ENCODE results near the gene TRAPPC12. TPM values are rescaled to one million over a fixed set of nuclear protein-coding genes. Genes with fewer than 3 reads are reported as not detected.
"Not testable (repeated sequence)": the region's sequence is repeated elsewhere in the genome, so short reads cannot be mapped to it uniquely, and the experiment has no call there.

The TRAPPC12 gene
- total and polyA plus RNA-seq, 9 donors, result 64.1 to 143 (median 81.4) TPM

DNA sequence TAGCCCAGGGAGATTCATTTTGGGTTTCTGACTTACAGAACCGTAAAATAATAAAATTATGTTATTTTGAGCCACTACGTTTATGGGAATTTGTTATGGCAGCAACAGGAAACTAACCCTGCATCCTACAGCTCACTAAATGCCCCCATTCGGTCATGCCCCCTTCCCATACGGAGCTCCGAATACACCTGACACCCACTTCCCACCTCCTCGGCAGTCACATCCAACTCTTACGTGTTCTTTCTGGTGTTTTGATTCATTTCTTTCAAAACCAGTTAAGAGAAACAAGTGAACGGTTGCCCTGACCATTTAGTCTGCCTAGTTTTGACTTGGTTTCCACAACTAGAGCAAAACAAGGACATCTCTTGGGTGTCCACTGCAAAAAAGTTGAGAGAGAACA, 21.6 kb upstream of the TRAPPC12 start:
- intact Hi-C loops (cut with DNase I), result no loop called here
- Histone ChIP-seq H3K27ac (no peak overlapping the region), H3K36me3 (no peaks in the 10 kb centered on the region), H3K9me3 (no peaks in the 10 kb centered on the region), H3K4me1 (ENCODE audit: insufficient read depth) (no peaks in the 10 kb centered on the region), H3K4me3 (no peak overlapping the region), H3K27me3 (no peaks in the 10 kb centered on the region)
- TF ChIP-seq POLR2A (IDR thresholded peaks at IDR 0.05) (no peak), EP300 (IDR thresholded peaks at IDR 0.05) (no peak)
- TF ChIP-seq, protein P1, sequence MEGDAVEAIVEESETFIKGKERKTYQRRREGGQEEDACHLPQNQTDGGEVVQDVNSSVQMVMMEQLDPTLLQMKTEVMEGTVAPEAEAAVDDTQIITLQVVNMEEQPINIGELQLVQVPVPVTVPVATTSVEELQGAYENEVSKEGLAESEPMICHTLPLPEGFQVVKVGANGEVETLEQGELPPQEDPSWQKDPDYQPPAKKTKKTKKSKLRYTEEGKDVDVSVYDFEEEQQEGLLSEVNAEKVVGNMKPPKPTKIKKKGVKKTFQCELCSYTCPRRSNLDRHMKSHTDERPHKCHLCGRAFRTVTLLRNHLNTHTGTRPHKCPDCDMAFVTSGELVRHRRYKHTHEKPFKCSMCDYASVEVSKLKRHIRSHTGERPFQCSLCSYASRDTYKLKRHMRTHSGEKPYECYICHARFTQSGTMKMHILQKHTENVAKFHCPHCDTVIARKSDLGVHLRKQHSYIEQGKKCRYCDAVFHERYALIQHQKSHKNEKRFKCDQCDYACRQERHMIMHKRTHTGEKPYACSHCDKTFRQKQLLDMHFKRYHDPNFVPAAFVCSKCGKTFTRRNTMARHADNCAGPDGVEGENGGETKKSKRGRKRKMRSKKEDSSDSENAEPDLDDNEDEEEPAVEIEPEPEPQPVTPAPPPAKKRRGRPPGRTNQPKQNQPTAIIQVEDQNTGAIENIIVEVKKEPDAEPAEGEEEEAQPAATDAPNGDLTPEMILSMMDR (IDR thresholded peaks at IDR 0.05), result no peak
- DNase-seq, result no peak
- 82 to 94% (median 85%) methylated on average over 8 of the region's 8 CpGs for WGBS, 3 donors

DNA sequence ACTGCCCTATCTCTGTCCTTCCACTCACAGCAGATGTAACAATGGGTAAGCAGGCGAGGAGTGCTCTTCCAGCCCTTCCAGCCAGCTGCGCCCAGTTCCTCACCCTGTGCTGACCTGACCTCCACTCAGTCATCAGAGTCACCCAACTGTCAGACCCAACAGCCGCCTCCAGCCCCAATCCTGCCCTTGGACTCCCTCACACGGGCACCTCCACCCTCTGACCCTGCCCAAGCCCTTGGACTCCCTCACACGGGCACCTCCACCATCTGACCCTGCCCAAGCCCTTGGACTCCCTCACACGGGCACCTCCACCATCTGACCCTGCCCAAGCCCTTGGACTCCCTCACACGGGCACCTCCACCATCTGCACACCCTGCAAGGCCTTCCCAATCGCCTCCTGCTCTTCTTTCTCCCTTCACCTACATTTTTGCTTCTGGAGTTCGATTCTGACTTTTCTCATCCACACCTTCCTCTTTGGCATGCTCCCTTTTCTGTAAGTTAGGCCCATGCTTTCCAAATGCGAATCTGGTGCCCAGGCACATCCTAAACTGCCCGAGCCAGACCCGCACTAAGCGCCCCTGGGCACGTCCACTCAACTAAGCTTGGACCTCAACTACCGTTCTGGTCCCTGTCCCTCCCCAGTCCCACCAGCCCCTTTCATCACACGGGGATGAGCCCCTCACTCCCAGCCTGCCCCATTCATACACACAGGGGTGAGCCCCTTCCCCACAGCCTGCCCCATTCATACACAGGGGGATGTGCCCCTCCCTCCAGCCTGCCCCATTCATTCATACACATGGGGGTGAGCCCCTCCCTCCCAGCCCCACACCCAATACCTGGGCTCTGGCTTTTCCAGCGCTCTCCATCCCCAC, 17.7 kb upstream of the TRAPPC12 start:
- no peak for DNase-seq
- Histone ChIP-seq H3K4me3 (no peak overlapping the region), H3K9me3 (no peaks in the 10 kb centered on the region), H3K27me3 (no peaks in the 10 kb centered on the region), H3K4me1 (ENCODE audit: insufficient read depth) (no peaks in the 10 kb centered on the region), H3K27ac (no peak overlapping the region), H3K36me3 (no peaks in the 10 kb centered on the region)
- TF ChIP-seq EP300 (IDR thresholded peaks at IDR 0.05) (no peak), POLR2A (IDR thresholded peaks at IDR 0.05) (no peak)
- TF ChIP-seq, protein P1 (IDR thresholded peaks at IDR 0.05), result no peak
- 90 to 91% (median 90%) methylated on average over 17 of the region's 17 CpGs for WGBS, 3 donors
- intact Hi-C loops (cut with DNase I), result no loop called here

DNA sequence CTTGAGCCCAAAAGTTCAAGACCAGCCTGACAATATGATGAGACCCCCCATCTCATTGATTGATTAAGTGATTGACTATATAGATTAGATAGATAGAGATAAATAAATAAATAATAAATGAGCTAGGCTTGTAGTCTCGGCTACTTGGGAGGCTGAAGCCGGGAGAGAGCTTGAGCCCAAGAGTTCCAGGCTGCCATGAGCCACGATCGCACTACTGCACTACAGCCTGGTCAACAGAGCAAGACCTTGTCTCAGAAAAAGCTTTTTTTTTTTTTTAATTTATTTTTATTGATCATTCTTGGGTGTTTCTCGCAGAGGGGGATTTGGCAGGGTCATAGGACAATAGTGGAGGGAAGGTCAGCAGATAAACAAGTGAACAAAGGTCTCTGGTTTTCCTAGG, 14.3 kb upstream of the TRAPPC12 start:
- intact Hi-C loops (cut with DNase I), result no loop called here
- no peak overlapping the region for H3K4me3 ChIP-seq
- WGBS, 3 donors, result 91 to 93% (median 91%) methylated on average over 5 of the region's 5 CpGs
- H3K27me3 ChIP-seq, result no peaks in the 10 kb centered on the region
- H3K4me1 ChIP-seq (ENCODE audit: insufficient read depth), result no peaks in the 10 kb centered on the region
- no peak for DNase-seq
- H3K27ac ChIP-seq, result no peak overlapping the region
- no peaks in the 10 kb centered on the region for H3K36me3 ChIP-seq
- TF ChIP-seq EP300 (IDR thresholded peaks at IDR 0.05), result no peak
- TF ChIP-seq POLR2A (IDR thresholded peaks at IDR 0.05), result no peak
- TF ChIP-seq, protein P1 (IDR thresholded peaks at IDR 0.05), result no peak
- no peaks in the 10 kb centered on the region for H3K9me3 ChIP-seq

DNA sequence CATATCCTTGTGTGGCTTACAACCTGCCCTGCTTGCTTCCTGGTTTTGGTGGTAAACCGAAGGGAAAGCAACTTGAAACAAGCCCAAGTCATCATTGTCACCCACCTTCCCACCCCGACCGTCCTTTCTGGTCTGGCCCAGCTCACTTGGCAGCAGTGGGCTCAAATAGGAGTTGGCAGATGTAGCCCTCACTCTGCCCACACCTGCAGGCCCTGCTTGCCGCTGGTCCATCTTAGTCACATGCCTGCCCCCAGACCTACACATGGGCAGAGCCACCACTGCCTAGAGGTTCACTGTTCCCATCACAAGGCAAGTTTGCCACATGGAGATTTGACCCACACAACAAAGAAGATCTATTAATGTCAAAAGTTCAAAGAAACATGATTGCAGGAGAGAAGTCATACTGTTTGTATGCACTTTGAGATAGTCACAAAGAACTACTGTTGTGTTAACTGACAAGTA, 11.2 kb upstream of the TRAPPC12 start:
- H3K27ac ChIP-seq, result no peak overlapping the region
- TF ChIP-seq, protein P1 (IDR thresholded peaks at IDR 0.05), result no peak
- TF ChIP-seq POLR2A (IDR thresholded peaks at IDR 0.05) (no peak), EP300 (IDR thresholded peaks at IDR 0.05) (no peak)
- no peaks in the 10 kb centered on the region for H3K27me3 ChIP-seq
- H3K9me3 ChIP-seq, result no peaks in the 10 kb centered on the region
- H3K36me3 ChIP-seq, result no peaks in the 10 kb centered on the region
- intact Hi-C loops (cut with DNase I), result no loop called here
- H3K4me1 ChIP-seq (ENCODE audit: insufficient read depth), result no peaks in the 10 kb centered on the region
- no peak overlapping the region for H3K4me3 ChIP-seq
- 92 to 99% (median 94%) methylated on average over 4 of the region's 4 CpGs for WGBS, 3 donors
- no peak for DNase-seq

DNA sequence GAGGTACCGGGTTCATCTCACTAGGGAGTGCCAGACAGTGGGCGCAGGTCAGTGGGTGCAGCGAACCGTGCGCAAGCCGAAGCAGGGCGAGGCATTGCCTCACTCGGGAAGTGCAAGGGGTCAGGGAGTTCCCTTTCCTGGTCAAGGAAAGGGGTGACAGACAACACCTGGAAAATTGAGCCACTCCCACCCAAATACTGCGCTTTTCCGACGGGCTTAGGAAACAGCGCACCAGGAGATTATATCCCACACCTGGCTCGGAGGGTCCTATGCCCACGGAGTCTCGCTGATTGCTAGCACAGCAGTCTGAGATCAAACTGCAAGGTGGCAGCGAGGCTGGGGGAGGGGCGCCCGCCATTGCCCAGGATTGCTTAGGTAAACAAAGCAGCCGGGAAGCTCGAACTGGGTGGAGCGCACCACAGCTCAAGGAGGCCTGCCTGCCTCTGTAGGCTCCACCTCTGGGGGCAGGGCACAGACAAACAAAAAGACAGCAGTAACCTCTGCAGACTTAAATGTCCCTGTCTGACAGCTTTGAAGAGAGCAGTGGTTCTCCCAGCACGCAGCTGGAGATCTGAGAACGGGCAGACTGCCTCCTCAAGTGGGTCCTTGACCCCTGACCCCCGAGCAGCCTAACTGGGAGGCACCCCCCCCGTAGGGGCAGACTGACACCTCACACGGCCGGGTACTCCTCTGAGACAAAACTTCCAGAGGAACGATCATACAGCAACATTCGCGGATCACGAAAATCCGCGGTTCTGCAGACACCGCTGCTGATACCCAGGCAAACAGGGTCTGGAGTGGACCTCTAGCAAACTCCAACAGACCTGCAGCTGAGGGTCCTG, 9.9 kb upstream of the TRAPPC12 start:
- H3K4me1 ChIP-seq (ENCODE audit: insufficient read depth); H3K4me3 ChIP-seq; H3K27ac ChIP-seq; H3K9me3 ChIP-seq; intact Hi-C loops (cut with DNase I); H3K36me3 ChIP-seq; DNase-seq; H3K27me3 ChIP-seq: not testable (repeated sequence)
- WGBS, 3 donors, result 92 to 94% (median 94%) methylated on average over 29 to 32 of the region's 34 CpGs
